Endothelial cell (in vitro differentiated cells): Measurements from ENCODE around the gene MAT2A. TPM values are rescaled to one million over a fixed set of nuclear protein-coding genes. Genes with fewer than 3 reads are reported as not detected.

Source experiments
- DNase-seq: peaks from one replicate; pipeline ENCODE4 v3.0.0; 2021; ENCODE audit warnings: low spot score
- H3K27ac Mint-ChIP-seq: one replicate; pipeline ENCODE4 v1.8.0; 2021; ENCODE audit warnings: mixed read lengths, inconsistent platforms; ENCODE audit not compliant: unreplicated experiment
- H3K27me3 Mint-ChIP-seq: one replicate; pipeline ENCODE4 v1.8.0; 2021; ENCODE audit warnings: mild to moderate bottlenecking, moderate library complexity, mixed read lengths, inconsistent platforms; ENCODE audit not compliant: unreplicated experiment
- H3K36me3 Mint-ChIP-seq: one replicate; pipeline ENCODE4 v1.8.0; 2021; ENCODE audit warnings: mild to moderate bottlenecking, low read depth, mixed read lengths, inconsistent platforms; ENCODE audit not compliant: unreplicated experiment
- H3K4me1 Mint-ChIP-seq: one replicate; pipeline ENCODE4 v1.8.0; 2021; ENCODE audit warnings: mild to moderate bottlenecking, mixed read lengths, inconsistent platforms; ENCODE audit not compliant: unreplicated experiment
- H3K4me3 Mint-ChIP-seq: one replicate; pipeline ENCODE4 v1.8.0; 2021; ENCODE audit warnings: mild to moderate bottlenecking, mixed read lengths, inconsistent platforms; ENCODE audit not compliant: unreplicated experiment
- H3K9me3 Mint-ChIP-seq: one replicate; pipeline ENCODE4 v1.8.0; 2021; ENCODE audit warnings: mixed read lengths, inconsistent platforms; ENCODE audit not compliant: unreplicated experiment
- CTCF ChIP-seq: fragments of 200-600 bp; sonication (generic); IDR thresholded peaks from one replicate; pipeline ENCODE4 v1.5.0; 2021; ENCODE audit warnings: antibody characterized with exemption; ENCODE audit not compliant: unreplicated experiment
- total RNA-seq: library from RNA; stranded (reverse); fragmentation: NEBNext Ultra II Directional; extraction: Animal tissue kit (Norgen Biotek cat#: 25700); gene quantifications from one replicate; pipeline ENCODE4 v1.2.1, GENCODE V29; 2021; ENCODE audit not compliant: unreplicated experiment

The MAT2A gene
- total RNA-seq, 1 donor from 2014 or later, result 151 TPM

- Mint-ChIP-seq H3K36me3 (no peaks in the 10 kb centered on the region), H3K27ac (no peak overlapping the region)
Observed at GRCh38 chr2:85501248-85501647, 37.7 kb upstream of the MAT2A start.

GRCh38 chr2:85502720-85503119 lies 36.2 kb upstream of the MAT2A start:
- H3K9me3 Mint-ChIP-seq, result no peaks in the 10 kb centered on the region
- H3K36me3 Mint-ChIP-seq, result no peaks in the 10 kb centered on the region
- no peak overlapping the region for H3K27ac Mint-ChIP-seq
- H3K4me1 Mint-ChIP-seq, result peaks cover 4% of the 10 kb centered on the region
- no peak for TF ChIP-seq CTCF
- no peak overlapping the region for H3K4me3 Mint-ChIP-seq
- peaks cover 6% of the 10 kb centered on the region for H3K27me3 Mint-ChIP-seq
- DNase-seq, result no peak

More at GRCh38 chr2:85501248-85501647, 37.7 kb upstream of the MAT2A start:
- Mint-ChIP-seq H3K27me3 (peaks cover 6% of the 10 kb centered on the region), H3K9me3 (no peaks in the 10 kb centered on the region), H3K4me1 (peaks cover 4% of the 10 kb centered on the region), H3K4me3 (no peak overlapping the region)
- DNase-seq, result no peak
- no peak for TF ChIP-seq CTCF

- H3K27me3 Mint-ChIP-seq, result peaks cover 6% of the 10 kb centered on the region
- H3K36me3 Mint-ChIP-seq, result no peaks in the 10 kb centered on the region
- no peak overlapping the region for H3K27ac Mint-ChIP-seq
- peaks cover 4% of the 10 kb centered on the region for H3K4me1 Mint-ChIP-seq
- no peak for TF ChIP-seq CTCF
- no peaks in the 10 kb centered on the region for H3K9me3 Mint-ChIP-seq
- no peak overlapping the region for H3K4me3 Mint-ChIP-seq
- DNase-seq, result no peak
Observed at GRCh38 chr2:85503168-85503850, 35.7 kb upstream of the MAT2A start.

- H3K4me1 Mint-ChIP-seq, result peaks cover 4% of the 10 kb centered on the region
Observed at GRCh38 chr2:85503851-85504777, 34.9 kb upstream of the MAT2A start.

More at GRCh38 chr2:85503851-85504777, 34.9 kb upstream of the MAT2A start:
- TF ChIP-seq CTCF, result no peak
- Mint-ChIP-seq H3K9me3 (no peaks in the 10 kb centered on the region), H3K4me3 (no peak overlapping the region), H3K27ac (no peak overlapping the region), H3K36me3 (no peaks in the 10 kb centered on the region), H3K27me3 (peaks cover 4% of the 10 kb centered on the region)
- DNase-seq, result no peak
